DND-41 (cell line): ENCODE data around the gene TROAP.
A peak's percentile ranks its signal among the peaks of the same experiment; 100 is the strongest.

ENCODE experiments used
- ATAC-seq: fragments of 200-7000 bp; cut with Tn5 transposase; 3 replicates; pipeline ENCODE4 v1.9.1; 2021; ENCODE audit warnings: low read depth; ENCODE audit not compliant: insufficient read depth
- DNase-seq: peaks from one replicate; pipeline ENCODE4 v3.0.0-alpha.2; 2020
- H2AFZ ChIP-seq: 2 replicates; pipeline ENCODE4 v1.6.0; 2012; ENCODE audit warnings: low read depth, low read length
- H3K27ac ChIP-seq: 2 replicates; pipeline ENCODE4 v1.5.1; 2012; ENCODE audit warnings: low read length, inconsistent platforms
- H3K27me3 ChIP-seq: fragments of 200-600 bp; sonication (generic); 2 replicates; pipeline ENCODE4 v1.6.0; 2012; ENCODE audit warnings: low read length, mild to moderate bottlenecking, inconsistent platforms; ENCODE audit not compliant: insufficient read depth, poor library complexity
- H3K36me3 ChIP-seq: 2 replicates; pipeline ENCODE4 v1.5.1; 2012; ENCODE audit warnings: low read length, inconsistent platforms; ENCODE audit not compliant: insufficient read depth
- H3K4me1 ChIP-seq: 2 replicates; pipeline ENCODE4 v1.5.1; 2012; ENCODE audit warnings: mild to moderate bottlenecking, low read length; ENCODE audit not compliant: insufficient read depth
- H3K4me2 ChIP-seq: 2 replicates; pipeline ENCODE4 v1.6.0; 2012; ENCODE audit warnings: mild to moderate bottlenecking, moderate library complexity, low read length, inconsistent platforms; ENCODE audit not compliant: insufficient read depth
- H3K4me3 ChIP-seq, 2 experiments: fragments of 200-600 bp in 1 of 2; shearing (Covaris generic) in 1 of 2; 2 replicates each; pipeline ENCODE4 v1.5.1; 2012 to 2016; ENCODE audit warnings: inconsistent platforms in 2 of 2, low read length in 2 of 2, mild to moderate bottlenecking in 2 of 2, low read depth in 1 of 2, moderate library complexity in 1 of 2
- H3K79me2 ChIP-seq: 2 replicates; pipeline ENCODE4 v1.6.0; 2012; ENCODE audit warnings: low read length, inconsistent platforms; ENCODE audit not compliant: insufficient read depth
- H3K9ac ChIP-seq: 2 replicates; pipeline ENCODE4 v1.6.0; 2012; ENCODE audit warnings: low read depth, mild to moderate bottlenecking, inconsistent platforms, low read length, moderate library complexity
- H3K9me3 ChIP-seq: 2 replicates; pipeline ENCODE4 v1.5.1; 2012; ENCODE audit warnings: low read length, moderate library complexity, mild to moderate bottlenecking, inconsistent platforms; ENCODE audit not compliant: insufficient read depth, severe bottlenecking
- H4K20me1 ChIP-seq: 2 replicates; pipeline ENCODE4 v1.6.0; 2012; ENCODE audit warnings: low read length; ENCODE audit not compliant: insufficient read depth
- EZH2 ChIP-seq: IDR thresholded peaks from 3 replicates; pipeline ENCODE4 v1.6.1; 2012; ENCODE audit warnings: borderline replicate concordance, low read depth, mild to moderate bottlenecking, moderate library complexity, low read length, inconsistent platforms; ENCODE audit not compliant: severe bottlenecking
- TF ChIP-seq, protein P1 (sequence below): IDR thresholded peaks from 2 replicates; pipeline ENCODE4 v1.5.1; 2012; ENCODE audit warnings: borderline replicate concordance, low read length, moderate library complexity, mild to moderate bottlenecking; ENCODE audit not compliant: poor library complexity, severe bottlenecking; ENCODE audit errors: extremely low read depth

Gene TROAP

DNA sequence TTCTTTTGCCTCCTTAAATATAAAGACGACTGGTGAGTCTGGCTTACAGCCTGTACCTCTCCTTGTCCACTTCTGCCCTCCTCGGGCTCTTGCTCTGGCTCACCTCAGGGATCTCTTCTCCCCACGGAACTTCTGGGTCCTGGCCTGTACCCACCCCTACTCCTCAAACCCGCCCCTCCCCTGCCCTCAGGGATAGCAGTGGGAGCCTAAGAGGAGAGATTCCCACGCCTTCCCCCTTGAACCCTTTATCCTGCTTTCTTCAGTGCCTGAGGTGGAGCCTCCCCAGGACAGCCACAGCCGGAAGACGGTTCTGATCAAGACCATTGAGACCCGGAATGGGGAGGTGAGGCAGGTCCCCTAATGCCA is 25.4 kb upstream of the TROAP start:
- ATAC-seq (no peak), DNase-seq (no peak)
- Histone ChIP-seq H3K9me3 (no peaks in the 10 kb centered on the region), H3K4me2 (no peak overlapping the region), H3K27ac (no peak overlapping the region), H3K4me1 (peaks cover 6% of the 10 kb centered on the region), H3K79me2 (no peaks in the 10 kb centered on the region), H4K20me1 (no peaks in the 10 kb centered on the region; the same call in 1 of the 2 replicates), H3K9ac (no peak overlapping the region), H3K4me3 (no peak overlapping the region), H2AFZ (no peak overlapping the region), H3K36me3 (no peaks in the 10 kb centered on the region), H3K27me3 (peaks cover 4% of the 10 kb centered on the region)
- TF ChIP-seq EZH2: no peak
- TF ChIP-seq, protein P1, sequence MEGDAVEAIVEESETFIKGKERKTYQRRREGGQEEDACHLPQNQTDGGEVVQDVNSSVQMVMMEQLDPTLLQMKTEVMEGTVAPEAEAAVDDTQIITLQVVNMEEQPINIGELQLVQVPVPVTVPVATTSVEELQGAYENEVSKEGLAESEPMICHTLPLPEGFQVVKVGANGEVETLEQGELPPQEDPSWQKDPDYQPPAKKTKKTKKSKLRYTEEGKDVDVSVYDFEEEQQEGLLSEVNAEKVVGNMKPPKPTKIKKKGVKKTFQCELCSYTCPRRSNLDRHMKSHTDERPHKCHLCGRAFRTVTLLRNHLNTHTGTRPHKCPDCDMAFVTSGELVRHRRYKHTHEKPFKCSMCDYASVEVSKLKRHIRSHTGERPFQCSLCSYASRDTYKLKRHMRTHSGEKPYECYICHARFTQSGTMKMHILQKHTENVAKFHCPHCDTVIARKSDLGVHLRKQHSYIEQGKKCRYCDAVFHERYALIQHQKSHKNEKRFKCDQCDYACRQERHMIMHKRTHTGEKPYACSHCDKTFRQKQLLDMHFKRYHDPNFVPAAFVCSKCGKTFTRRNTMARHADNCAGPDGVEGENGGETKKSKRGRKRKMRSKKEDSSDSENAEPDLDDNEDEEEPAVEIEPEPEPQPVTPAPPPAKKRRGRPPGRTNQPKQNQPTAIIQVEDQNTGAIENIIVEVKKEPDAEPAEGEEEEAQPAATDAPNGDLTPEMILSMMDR: no peak

DNA sequence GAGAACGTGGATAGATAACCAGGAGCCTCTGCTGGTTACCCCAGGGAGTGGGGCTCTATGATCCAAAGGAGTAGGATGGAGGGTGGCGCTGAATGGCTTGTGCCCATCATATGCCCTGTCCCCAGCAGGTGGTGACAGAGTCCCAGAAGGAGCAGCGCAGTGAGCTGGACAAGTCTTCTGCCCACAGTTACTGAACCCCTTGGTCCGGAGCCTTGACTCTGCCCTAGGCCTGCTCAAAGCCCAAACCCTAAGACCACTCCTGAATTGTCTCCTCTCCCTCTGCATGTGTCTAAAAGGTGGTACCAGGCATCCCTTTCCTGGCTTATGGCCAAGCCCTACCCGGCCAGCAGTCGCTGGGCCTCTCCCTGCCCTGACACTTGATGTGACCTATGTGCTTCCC is 24.9 kb upstream of the TROAP start:
- peaks cover 4% of the 10 kb centered on the region for H3K27me3 ChIP-seq
- no peaks in the 10 kb centered on the region for H3K36me3 ChIP-seq
- H4K20me1 ChIP-seq: no peaks in the 10 kb centered on the region; the same call in 1 of the 2 replicates
- H3K4me1 ChIP-seq: peaks cover 6% of the 10 kb centered on the region
- H2AFZ ChIP-seq: no peak overlapping the region
- H3K9ac ChIP-seq: no peak overlapping the region
- no peak overlapping the region for H3K27ac ChIP-seq
- DNase-seq: no peak
- H3K4me3 ChIP-seq: no peak overlapping the region
- no peak for TF ChIP-seq EZH2
- TF ChIP-seq, protein P1: peak; percentile 47
- no peak overlapping the region for H3K4me2 ChIP-seq
- peak; percentile 38; the same call in 1 of the 3 replicates for ATAC-seq
- no peaks in the 10 kb centered on the region for H3K79me2 ChIP-seq
- H3K9me3 ChIP-seq: no peaks in the 10 kb centered on the region

DNA sequence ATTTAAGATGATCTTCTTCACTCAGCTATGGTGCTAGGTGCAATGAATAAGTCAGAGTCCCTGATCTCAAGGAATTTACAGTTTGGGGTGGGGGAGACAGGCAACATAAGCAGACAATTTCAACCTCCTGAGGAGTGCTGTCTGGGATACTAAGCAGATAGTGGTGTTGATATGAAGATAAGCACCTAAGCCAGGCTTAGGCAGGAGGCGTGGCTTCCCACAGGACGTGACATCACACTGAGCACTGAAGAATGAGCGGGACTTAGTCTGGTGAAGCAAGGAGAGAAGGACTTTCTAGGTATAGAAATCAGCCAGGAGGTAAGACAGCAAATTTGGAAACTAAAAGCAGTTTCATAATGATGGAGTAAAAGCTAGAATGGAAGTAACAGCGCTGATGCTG is 21.3 kb upstream of the TROAP start:
- H3K4me2 ChIP-seq: peak overlapping the region; percentile 43; the same call in 1 of the 2 replicates
- ATAC-seq (peak; percentile 89), DNase-seq (peak; percentile 59)
- H3K79me2 ChIP-seq: no peaks in the 10 kb centered on the region
- H4K20me1 ChIP-seq: no peaks in the 10 kb centered on the region
- 0 out of 4 replicates have a peak overlapping the region, but pooled peaks of 1 of the 2 experiments have one; percentile 21 for H3K4me3 ChIP-seq
- peaks cover 6% of the 10 kb centered on the region for H3K4me1 ChIP-seq
- no peak overlapping the region for H3K9ac ChIP-seq
- no peak overlapping the region for H3K27ac ChIP-seq
- TF ChIP-seq EZH2: no peak
- TF ChIP-seq, protein P1: no peak
- no peaks in the 10 kb centered on the region for H3K36me3 ChIP-seq
- no peaks in the 10 kb centered on the region for H3K27me3 ChIP-seq
- peak overlapping the region; percentile 71 for H2AFZ ChIP-seq
- no peaks in the 10 kb centered on the region for H3K9me3 ChIP-seq

DNA sequence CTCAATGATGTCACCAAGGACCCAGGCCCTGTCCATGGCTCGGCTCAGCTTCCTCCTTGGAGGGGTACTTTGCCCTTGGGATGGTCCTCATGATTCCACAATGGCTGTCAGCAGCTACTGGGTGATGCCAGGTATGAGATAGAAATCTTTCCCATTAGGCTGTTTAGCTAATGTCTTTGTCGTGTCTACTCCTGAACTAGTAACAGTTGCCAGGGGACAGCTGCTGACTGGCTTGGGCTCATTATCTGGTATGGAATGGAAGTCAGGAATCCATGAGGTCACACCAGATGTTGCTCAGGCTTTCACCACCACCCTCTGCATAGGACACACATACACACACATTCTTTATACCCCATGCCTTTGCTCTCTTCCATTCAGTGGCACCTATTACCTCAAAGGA is 18.9 kb upstream of the TROAP start:
- Histone ChIP-seq H3K27ac (no peak overlapping the region), H3K4me2 (no peak overlapping the region), H4K20me1 (no peaks in the 10 kb centered on the region), H3K9ac (no peak overlapping the region), H3K27me3 (no peaks in the 10 kb centered on the region), H3K79me2 (no peaks in the 10 kb centered on the region), H3K9me3 (no peaks in the 10 kb centered on the region), H2AFZ (no peak overlapping the region), H3K4me1 (peaks cover 6% of the 10 kb centered on the region), H3K36me3 (no peaks in the 10 kb centered on the region), H3K4me3 (no peak overlapping the region)
- no peak for TF ChIP-seq EZH2
- TF ChIP-seq, protein P1: no peak
- no peak for ATAC-seq
- DNase-seq: no peak
